HG02970 (cell line): ENCODE measurements around the gene SLC30A5.

ENCODE experiments used
- ATAC-seq: cut with Tn5 transposase; IDR thresholded peaks from one replicate; pipeline ENCODE4 v1.9.1; 2021; ENCODE audit warnings: mild to moderate bottlenecking, moderate library complexity, moderate number of reproducible peaks; ENCODE audit not compliant: unreplicated experiment, low FRiP score

The SLC30A5 gene

DNA sequence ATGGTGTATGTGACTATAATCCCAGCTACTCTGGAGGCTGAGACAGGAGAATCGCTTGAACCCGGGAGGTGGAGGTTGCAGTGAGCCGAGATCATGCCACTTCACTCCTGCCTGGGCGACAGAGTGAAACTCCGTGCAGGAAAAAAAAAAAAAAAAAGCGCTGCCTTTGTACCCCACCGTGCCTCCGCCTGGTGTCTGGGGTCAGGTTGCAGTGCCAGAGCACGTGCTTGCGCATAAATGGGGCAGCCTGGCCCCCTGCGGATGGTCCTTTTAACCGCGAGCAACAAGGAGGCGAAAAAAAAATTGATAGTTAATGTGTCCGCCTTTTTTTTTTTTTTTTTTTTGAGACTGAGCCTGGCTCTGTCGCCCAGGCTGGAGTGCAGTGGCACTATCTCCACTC, 66.8 kb downstream of the SLC30A5 start:
- ATAC-seq, result no peak

DNA sequence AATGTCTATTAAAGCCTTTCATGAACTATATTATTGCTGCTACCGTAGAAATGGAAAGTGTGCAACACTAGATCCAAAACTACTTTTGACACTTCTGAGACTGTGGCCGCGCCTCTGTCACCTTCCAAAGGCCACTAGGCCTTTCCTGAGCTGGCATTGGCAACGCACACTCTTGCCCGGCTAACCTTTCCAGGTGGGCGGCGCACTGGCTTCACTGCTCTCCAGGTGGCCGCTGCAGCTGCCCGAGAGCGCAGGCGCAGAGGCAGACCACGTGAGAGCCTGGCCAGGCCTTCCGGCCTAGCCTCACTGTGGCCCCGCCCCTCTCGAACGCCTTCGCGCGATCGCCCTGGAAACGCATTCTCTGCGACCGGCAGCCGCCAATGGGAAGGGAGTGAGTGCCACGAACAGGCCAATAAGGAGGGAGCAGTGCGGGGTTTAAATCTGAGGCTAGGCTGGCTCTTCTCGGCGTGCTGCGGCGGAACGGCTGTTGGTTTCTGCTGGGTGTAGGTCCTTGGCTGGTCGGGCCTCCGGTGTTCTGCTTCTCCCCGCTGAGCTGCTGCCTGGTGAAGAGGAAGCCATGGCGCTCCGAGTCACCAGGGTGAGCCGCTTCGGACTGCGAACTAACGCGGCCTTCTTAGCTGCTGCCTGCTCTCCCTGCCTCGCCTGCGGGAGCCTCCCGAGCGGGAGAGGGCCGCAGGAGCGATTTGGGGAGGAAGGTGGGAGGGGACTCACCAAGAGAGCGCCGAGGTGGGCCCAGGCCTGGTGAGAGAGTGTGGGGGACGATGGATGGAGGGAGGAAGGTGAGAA, 73.1 kb downstream of the SLC30A5 start, which contains the start of gene CCNB1:
Gene CCNB1, plus strand, starts transcription at position 465 of the 807 bp plus-strand sequence. Its CDS starts 113 bp downstream, at position 578.
- peak; percentile 99 for ATAC-seq

GRCh38 chr5:69167493-69167855, 73.7 kb downstream of the SLC30A5 start:
- no peak for ATAC-seq

GRCh38 chr5:69167929-69168328, 74.1 kb downstream of the SLC30A5 start:
- no peak for ATAC-seq

GRCh38 chr5:69170495-69170894, 76.7 kb downstream of the SLC30A5 start:
- no peak for ATAC-seq

DNA sequence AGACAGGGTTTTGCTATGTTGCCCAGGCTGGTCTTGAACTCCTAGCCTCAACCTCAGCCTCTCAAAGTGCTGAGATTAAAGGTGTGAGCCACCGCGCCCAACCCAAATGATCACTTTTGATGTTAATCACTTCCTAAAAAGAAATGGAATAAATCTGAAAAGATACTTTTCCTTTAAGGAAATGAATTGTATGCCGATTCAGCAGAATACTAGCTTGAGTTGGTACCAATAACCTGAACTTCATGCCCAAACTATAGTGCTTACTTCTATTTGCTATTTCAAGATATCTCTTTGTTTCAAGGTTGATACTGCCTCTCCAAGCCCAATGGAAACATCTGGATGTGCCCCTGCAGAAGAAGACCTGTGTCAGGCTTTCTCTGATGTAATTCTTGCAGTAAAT, 77.2 kb downstream of the SLC30A5 start:
- no peak for ATAC-seq
